Endothelial cell of umbilical vein (primary cell): ENCODE measurements around the gene SMCO4. TPM values are rescaled to one million over a fixed set of nuclear protein-coding genes. Genes with fewer than 3 reads are reported as not detected.

Experiments used
- BruUV-seq: library from RNA; stranded (reverse); fragments of 400-500 nt; replicated peaks from 2 replicates; lab custom pipeline; 2021; lab: Mats Ljungman, UMichigan
- CTCF ChIA-PET: fragments of 300-600, 350-600 bp; sonication (Branson Sonifier 250); formaldehyde crosslinking; loops from one replicate; lab custom pipeline; 2021; ENCODE audit warnings: antibody characterized with exemption, inconsistent platforms; lab: Charles Lee
- POLR2A ChIA-PET: fragments of 300-600, 350-600 bp; sonication (Branson Sonifier 250); formaldehyde crosslinking; loops from one replicate; lab custom pipeline; 2021; ENCODE audit warnings: antibody characterized with exemption, inconsistent platforms; lab: Charles Lee
- DNase-seq: peaks from one replicate; pipeline ENCODE4 v3.0.0-alpha.2; 2011; ENCODE audit warnings: low read depth, low spot score
- FAIRE-seq: peaks from 2 replicates; lab custom pipeline; 2011; peaks lifted over from hg19 to GRCh38; lab: Jason Lieb, UNC
- H2AFZ ChIP-seq: 2 replicates; pipeline ENCODE4 v1.6.0; 2012; ENCODE audit warnings: low read depth, low read length, control low read depth, inconsistent platforms
- H3K27ac ChIP-seq: 2 replicates; pipeline ENCODE4 v1.5.1; 2011; ENCODE audit warnings: low read depth, mild to moderate bottlenecking, control low read depth, low read length, moderate library complexity; ENCODE audit not compliant: insufficient read depth
- H3K27me3 ChIP-seq, 2 experiments: 2 replicates each; pipeline versions ENCODE4 v1.6.0 to v1.6.1; 2011; ENCODE audit warnings: low read length in 2 of 2, mixed read lengths in 1 of 2; ENCODE audit not compliant: control insufficient read depth in 2 of 2, insufficient read depth in 2 of 2
- H3K36me3 ChIP-seq, 2 experiments: 2 replicates in 1 of 2; 3 replicates in 1 of 2; pipeline ENCODE4 v1.5.1; 2011; ENCODE audit warnings: low read length in 2 of 2, mild to moderate bottlenecking in 1 of 2, moderate library complexity in 1 of 2; ENCODE audit not compliant: control insufficient read depth in 2 of 2, insufficient read depth in 2 of 2; ENCODE audit errors: extremely low read depth in 1 of 2
- H3K4me1 ChIP-seq: 3 replicates; pipeline ENCODE4 v1.5.1; 2011; ENCODE audit warnings: mild to moderate bottlenecking, low read length; ENCODE audit not compliant: control insufficient read depth, insufficient read depth; ENCODE audit errors: extremely low read depth
- H3K4me2 ChIP-seq: 2 replicates; pipeline ENCODE4 v1.6.1; 2011; ENCODE audit warnings: low read length, control low read depth, mixed read lengths; ENCODE audit not compliant: insufficient read depth
- H3K4me3 ChIP-seq, 3 experiments: fragments of 200-600 bp in 1 of 3; sonication (generic), shearing (Covaris generic) in 1 of 3; replicated peaks in 1 of 3; 2 replicates each; pipeline ENCODE4 v1.5.1; 2011 to 2016; ENCODE audit warnings: control low read depth in 3 of 3, low read length in 3 of 3, mild to moderate bottlenecking in 2 of 3, inconsistent platforms in 1 of 3, low read depth in 1 of 3, moderate library complexity in 1 of 3; ENCODE audit not compliant: insufficient read depth in 1 of 3
- H3K79me2 ChIP-seq: 2 replicates; pipeline ENCODE4 v1.6.0; 2012; ENCODE audit warnings: low read length, inconsistent platforms; ENCODE audit not compliant: control insufficient read depth, insufficient read depth
- H3K9ac ChIP-seq: replicated peaks from 2 replicates; pipeline ENCODE3; 2011; ENCODE audit warnings: low read length, control low read depth; ENCODE audit not compliant: insufficient read depth; ENCODE audit errors: extremely low read depth
- H3K9me1 ChIP-seq: replicated peaks from 3 replicates; pipeline ENCODE4 v1.6.0; 2011; ENCODE audit warnings: mild to moderate bottlenecking, low read length; ENCODE audit not compliant: control insufficient read depth, insufficient read depth; ENCODE audit errors: extremely low read depth
- H3K9me3 ChIP-seq: replicated peaks from 2 replicates; pipeline ENCODE4 v1.5.1; 2012; ENCODE audit warnings: low read length, inconsistent platforms; ENCODE audit not compliant: control insufficient read depth, insufficient read depth
- H4K20me1 ChIP-seq: replicated peaks from 2 replicates; pipeline ENCODE3; 2011; ENCODE audit warnings: mild to moderate bottlenecking, low read length; ENCODE audit not compliant: control insufficient read depth, insufficient read depth; ENCODE audit errors: extremely low read depth
- FOS ChIP-seq: IDR thresholded peaks from 2 replicates; pipeline ENCODE4 v1.6.1; 2011; ENCODE audit warnings: mild to moderate bottlenecking, low read length, moderate library complexity, borderline replicate concordance; ENCODE audit not compliant: insufficient read depth
- GATA2 ChIP-seq: IDR thresholded peaks from 2 replicates; pipeline ENCODE4 v1.7.0; 2011; ENCODE audit warnings: low read depth, mild to moderate bottlenecking, moderate library complexity, mixed read lengths, low read length; ENCODE audit not compliant: insufficient read length, insufficient read depth
- JUN ChIP-seq: IDR thresholded peaks from 2 replicates; pipeline ENCODE4 v1.6.1; 2011; ENCODE audit warnings: borderline replicate concordance, low read depth; ENCODE audit not compliant: insufficient read length, insufficient read depth
- dilution Hi-C: fragments of 300-500 bp; cut with MboI; formaldehyde crosslinking; loops from one replicate; pipeline ENCODE4 v1.15.0; 2019; ENCODE audit warnings: low sequenced_read_pairs; ENCODE audit not compliant: extremely low pct_ligation_motif_present
- intact Hi-C: fragments of 100-400 bp; cut with micrococcal nuclease; formaldehyde crosslinking; loops from one replicate; pipeline ENCODE4 v1.10.0; 2022
- polyA plus RNA-seq, 4 experiments: library from polyadenylated mRNA; depleted of rRNA in 3 of 4; stranded (reverse) in 3 of 4; unstranded in 1 of 4; fragments of >200 nt; gene quantifications; 2 replicates each; pipeline versions ENCODE4 v1.2.1 to v1.2.3, GENCODE V29; 2011 to 2012; ENCODE audit warnings: missing spikeins in 1 of 4
- total RNA-seq: library from RNA; stranded (reverse); gene quantifications from 2 replicates; pipeline ENCODE4 v1.2.3, GENCODE V29; 2021
- TF ChIP-seq, protein P1 (sequence below), 2 donors: IDR thresholded peaks; 1 replicate in 1 of 2; 2 replicates in 1 of 2; pipeline ENCODE4 v1.5.1; 2011; ENCODE audit warnings: low read length in 2 of 2, mild to moderate bottlenecking in 2 of 2, moderate library complexity in 2 of 2, control low read depth in 1 of 2, inconsistent platforms in 1 of 2, low read depth in 1 of 2; ENCODE audit not compliant: insufficient read depth in 1 of 2; ENCODE audit errors: extremely low read depth in 1 of 2

SMCO4 gene
- total and polyA plus RNA-seq, 2 donors (not counting 3 experiments of a cell fraction or from before 2014, with no cell fraction given), result 14.0 to 21.3 TPM

DNA sequence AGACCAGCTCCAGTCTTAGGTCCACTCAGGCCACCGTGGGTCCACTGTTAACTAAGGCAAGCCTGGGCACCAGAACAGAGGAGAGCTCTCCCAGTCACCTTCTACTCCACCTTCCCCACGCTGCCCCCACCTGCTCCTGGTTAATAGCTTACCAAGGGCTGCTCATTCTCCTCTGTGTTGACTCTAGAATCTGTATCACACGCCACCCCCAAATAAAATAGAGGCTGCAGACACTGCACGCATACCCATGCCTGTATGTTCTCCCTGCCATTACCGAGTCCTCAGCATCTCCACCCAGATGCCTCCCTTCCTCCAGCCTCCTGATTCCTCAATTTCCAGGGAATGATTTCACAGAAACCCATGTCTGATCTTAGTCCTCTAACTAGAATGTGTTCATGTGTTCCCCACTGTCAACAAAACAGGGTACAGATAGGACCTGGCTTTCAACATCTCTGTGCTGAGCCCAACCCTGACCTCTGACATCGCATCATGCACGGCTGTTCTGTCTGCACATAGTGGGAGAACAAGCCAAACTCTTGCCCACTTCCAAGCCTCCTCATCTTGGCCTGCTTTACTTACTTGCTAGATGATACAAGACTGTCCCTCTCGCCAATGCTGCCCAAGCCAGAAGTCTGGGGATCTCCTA, 49.8 kb downstream of the SMCO4 start:
- Histone ChIP-seq H3K27me3 (no peaks in the 10 kb centered on the region), H3K4me2 (no peak overlapping the region), H3K9ac (no peak overlapping the region), H2AFZ (no peak overlapping the region), H3K4me3 (no peak overlapping the region), H3K9me3 (no peaks in the 10 kb centered on the region), H3K4me1 (no peaks in the 10 kb centered on the region), H3K36me3 (peaks cover 0 to 3% of the 10 kb centered on the region in 2 experiments), H3K9me1 (no peaks in the 10 kb centered on the region), H4K20me1 (no peaks in the 10 kb centered on the region), H3K27ac (no peak overlapping the region), H3K79me2 (no peaks in the 10 kb centered on the region)
- no TSS peak for BruUV-seq
- ChIA-PET CTCF (no interaction called here), POLR2A (no interaction called here)
- dilution Hi-C loops, result no loop called here
- DNase-seq, result no peak
- intact Hi-C loops, result no loop called here
- TF ChIP-seq, protein P1, sequence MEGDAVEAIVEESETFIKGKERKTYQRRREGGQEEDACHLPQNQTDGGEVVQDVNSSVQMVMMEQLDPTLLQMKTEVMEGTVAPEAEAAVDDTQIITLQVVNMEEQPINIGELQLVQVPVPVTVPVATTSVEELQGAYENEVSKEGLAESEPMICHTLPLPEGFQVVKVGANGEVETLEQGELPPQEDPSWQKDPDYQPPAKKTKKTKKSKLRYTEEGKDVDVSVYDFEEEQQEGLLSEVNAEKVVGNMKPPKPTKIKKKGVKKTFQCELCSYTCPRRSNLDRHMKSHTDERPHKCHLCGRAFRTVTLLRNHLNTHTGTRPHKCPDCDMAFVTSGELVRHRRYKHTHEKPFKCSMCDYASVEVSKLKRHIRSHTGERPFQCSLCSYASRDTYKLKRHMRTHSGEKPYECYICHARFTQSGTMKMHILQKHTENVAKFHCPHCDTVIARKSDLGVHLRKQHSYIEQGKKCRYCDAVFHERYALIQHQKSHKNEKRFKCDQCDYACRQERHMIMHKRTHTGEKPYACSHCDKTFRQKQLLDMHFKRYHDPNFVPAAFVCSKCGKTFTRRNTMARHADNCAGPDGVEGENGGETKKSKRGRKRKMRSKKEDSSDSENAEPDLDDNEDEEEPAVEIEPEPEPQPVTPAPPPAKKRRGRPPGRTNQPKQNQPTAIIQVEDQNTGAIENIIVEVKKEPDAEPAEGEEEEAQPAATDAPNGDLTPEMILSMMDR (IDR thresholded peaks at IDR 0.05; ENCODE audit: extremely low read depth in 1 of 2, insufficient read depth in 1 of 2, low read depth in 1 of 2, low read length in 2 of 2), result no peak
- TF ChIP-seq GATA2, result no peak
- TF ChIP-seq FOS, result no peak
- TF ChIP-seq JUN, result no peak
- FAIRE-seq, result no peak
